GM23338 (cell line): ENCODE results near the gene YJEFN3.

Source experiments
- EZH2phosphoT487 ChIP-seq: fragments of 200-600 bp; sonication (generic); IDR thresholded peaks from one replicate; pipeline ENCODE4 v1.8.1; 2018; ENCODE audit warnings: antibody characterized with exemption; ENCODE audit not compliant: unreplicated experiment
- JUNB ChIP-seq: IDR thresholded peaks from one replicate; pipeline ENCODE4 v1.6.1; 2016; ENCODE audit warnings: antibody characterized with exemption; ENCODE audit not compliant: unreplicated experiment
- REST ChIP-seq: IDR thresholded peaks from one replicate; pipeline ENCODE4 v1.6.1; 2018; ENCODE audit warnings: antibody characterized with exemption; ENCODE audit not compliant: unreplicated experiment

DNA sequence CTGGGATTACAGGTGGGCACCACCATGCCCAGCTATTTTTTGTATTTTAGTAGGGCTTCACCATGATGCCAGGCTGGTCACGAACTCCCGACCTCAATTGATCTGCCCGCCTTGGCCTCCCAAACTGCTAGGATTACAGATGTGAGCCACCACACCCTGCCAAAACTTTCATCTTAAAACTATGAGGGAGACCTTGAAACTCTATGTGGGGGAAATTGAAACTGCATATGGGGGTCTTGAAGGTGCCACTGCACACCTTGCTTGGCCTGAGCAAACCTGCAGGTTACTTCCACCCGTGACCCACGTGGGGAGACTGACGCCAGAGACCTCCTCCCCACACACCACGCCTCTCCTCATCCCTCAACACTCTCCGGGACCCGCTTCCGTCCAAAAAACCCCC lies 25.0 kb downstream of the YJEFN3 start:
- TF ChIP-seq REST (no peak), EZH2phosphoT487 (no peak), JUNB (no peak)
